ENCODE data around the gene KIFC3. TPM values are rescaled to one million over a fixed set of nuclear protein-coding genes. Genes with fewer than 3 reads are reported as not detected.

KIFC3 gene
- total and polyA plus RNA-seq, 2 of the 13 experiments (the other 11 are each of a cell fraction or from before 2014, with no cell fraction given) = 42.1 to 45.3 TPM

DNA sequence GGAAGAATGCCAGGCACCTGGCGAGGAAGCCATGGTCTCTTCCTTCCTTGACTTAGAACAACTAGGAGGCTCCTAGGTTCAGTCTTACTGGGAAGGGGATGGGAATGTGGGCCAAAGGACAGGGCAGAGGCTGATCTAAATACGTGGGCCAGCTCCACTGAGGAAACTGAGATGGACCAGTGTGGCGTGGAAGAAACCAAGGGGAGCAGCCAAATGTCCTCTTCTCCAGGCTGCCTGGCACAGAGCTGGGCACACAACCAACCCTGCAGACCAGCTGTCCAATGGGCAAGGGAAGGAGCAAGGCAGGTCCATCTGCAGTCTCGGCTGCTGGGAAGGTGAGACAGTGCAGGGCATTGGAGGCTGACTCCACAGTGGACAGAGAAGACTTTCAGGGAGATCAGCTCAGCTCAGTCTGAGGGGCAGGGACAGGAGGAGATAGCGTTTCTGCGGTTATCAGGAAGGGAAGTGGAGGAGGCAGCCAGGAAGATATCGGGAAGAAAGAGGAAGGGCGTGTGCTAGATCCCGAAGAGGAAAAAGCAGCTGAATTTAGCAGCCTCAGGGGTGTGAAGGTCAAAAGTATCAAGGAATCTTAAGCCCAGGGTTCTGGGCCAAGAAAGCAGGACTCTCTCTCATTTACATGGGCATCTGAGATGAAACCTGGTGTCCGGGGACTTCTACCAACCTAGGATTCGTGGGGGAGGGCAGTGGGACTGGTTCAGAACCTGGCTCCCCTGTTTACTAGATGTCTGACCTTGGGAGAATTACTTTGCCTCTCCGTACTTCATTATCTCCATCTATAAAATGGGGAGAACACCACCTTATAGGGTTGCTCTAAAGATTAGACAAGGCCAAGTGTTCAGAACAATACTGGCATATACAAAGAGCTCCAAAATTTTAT, 1.8 kb downstream of the KIFC3 start (continued):
- TF ChIP-seq ZNF629 (CRISPR knock-in tag; conservative IDR thresholded peaks at IDR 0.05) (peak; percentile 51; the same call in 1 of the 2 replicates), YY1 (IDR thresholded peaks at IDR 0.05; ENCODE audit: insufficient read depth, insufficient replicate concordance, low read depth, low read length) (no peak), THAP11 (CRISPR knock-in tag; IDR thresholded peaks at IDR 0.05) (no peak), HES4 (CRISPR knock-in tag; IDR thresholded peaks at IDR 0.05; ENCODE audit: borderline replicate concordance) (peak; percentile 34; the same call in 1 of the 2 replicates), MTA1 (CRISPR knock-in tag; IDR thresholded peaks at IDR 0.05; ENCODE audit: borderline replicate concordance) (peak; percentile 34; the same call in 1 of the 2 replicates)
- TF ChIP-seq, protein P1, sequence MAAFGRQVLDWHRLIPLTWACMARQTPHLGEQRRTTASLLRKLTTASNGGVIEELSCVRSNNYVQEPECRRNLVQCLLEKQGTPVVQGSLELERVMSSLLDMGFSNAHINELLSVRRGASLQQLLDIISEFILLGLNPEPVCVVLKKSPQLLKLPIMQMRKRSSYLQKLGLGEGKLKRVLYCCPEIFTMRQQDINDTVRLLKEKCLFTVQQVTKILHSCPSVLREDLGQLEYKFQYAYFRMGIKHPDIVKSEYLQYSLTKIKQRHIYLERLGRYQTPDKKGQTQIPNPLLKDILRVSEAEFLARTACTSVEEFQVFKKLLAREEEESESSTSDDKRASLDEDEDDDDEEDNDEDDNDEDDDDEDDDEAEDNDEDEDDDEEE (CRISPR knock-in tag; IDR thresholded peaks at IDR 0.05) = 0 out of 2 replicates have a peak, but pooled peaks have one; percentile 38

DNA sequence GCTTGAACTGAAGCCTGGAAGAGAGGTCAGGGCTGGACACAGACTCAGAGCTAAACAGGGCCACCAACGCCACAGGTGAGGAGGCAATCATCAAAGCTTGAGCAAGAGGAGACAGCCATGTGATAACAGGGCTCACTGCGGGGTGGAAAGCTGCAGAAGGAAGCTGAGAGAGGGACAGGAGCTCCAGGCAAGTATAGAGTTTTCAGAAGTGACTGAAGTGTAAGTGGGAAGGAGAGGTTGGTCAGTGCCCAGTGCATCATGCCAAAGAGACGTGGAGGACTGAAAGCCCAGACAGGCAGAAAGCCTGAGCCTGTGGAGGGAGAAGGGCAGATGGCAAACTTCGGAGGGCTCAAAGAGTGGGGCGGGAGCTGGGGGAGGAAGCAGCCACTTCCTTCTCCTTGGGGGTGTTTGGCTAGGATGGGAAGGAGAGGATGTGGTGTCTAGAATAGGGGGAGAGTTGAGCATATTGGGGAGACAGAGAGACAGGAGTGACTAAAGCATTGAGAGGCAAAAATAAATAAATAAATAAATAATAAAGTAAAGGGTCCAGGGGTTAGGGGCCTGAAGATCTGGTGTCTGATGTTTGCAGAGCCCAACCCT, 2.6 kb downstream of the KIFC3 start:
- DNase-seq (ENCODE audit: low spot score) = no peak
- Histone ChIP-seq H3K9me3 (ENCODE audit: low read length) (no peaks in the 10 kb centered on the region), H3K27me3 (ENCODE audit: control insufficient read depth in 1 of 2, insufficient read depth in 2 of 2, low read length in 2 of 2) (no peaks in the 10 kb centered on the region), H3K79me2 (ENCODE audit: insufficient read depth, low read length) (peaks cover 40% of the 10 kb centered on the region), H3K4me3 (replicated peaks in 1 of 3; ENCODE audit: insufficient read depth in 1 of 3, low read depth in 2 of 3, low read length in 3 of 3) (peak overlapping the region in 1 of 3 experiments; percentile 89; a peak in 2 of 6 replicates), H3K36me3 (replicated peaks in 1 of 2; ENCODE audit: control insufficient read depth in 1 of 2, insufficient read depth in 2 of 2, low read length in 2 of 2) (peaks cover 4 to 8% of the 10 kb centered on the region in 2 experiments; a peak in 4 of 5 replicates), H3K4me2 (ENCODE audit: low read depth, low read length) (peak overlapping the region; percentile 100), H2AFZ (ENCODE audit: low read length) (no peak overlapping the region), H3K27ac (ENCODE audit: extremely low read length, insufficient read depth, low read length) (peak overlapping the region; percentile 10), H4K20me1 (ENCODE audit: insufficient read depth, low read length) (no peaks in the 10 kb centered on the region; the same call in 1 of the 2 replicates), H3K9ac (ENCODE audit: insufficient read depth, low read depth, low read length) (no peak overlapping the region), H3K4me1 (ENCODE audit: insufficient read depth, low read length) (peaks cover 88% of the 10 kb centered on the region)
- WGBS (ENCODE audit: low lambda C conversion rate) = 66% methylated on average over 4 of the region's 5 CpGs
- ChIA-PET CTCF (ENCODE audit: low intra/inter-chr PET ratio, low total read pairs) (interaction anchor here (1.1 kb wide), 1 partner anchor 63 kb away, joined by 5 read pairs; no protein-coding TSS in a partner anchor), POLR2A (interaction anchor here (0.9 to 12.4 kb wide), 12 partner anchors 8 to 317 kb away, joined by 4 to 141 read pairs (median 9); partner anchors contain the start of gene KATNB1)
- ATAC-seq = no peak
- no TSS peak for BruUV-seq (replicated peaks)
- peak; percentile 39 for FAIRE-seq
- in situ Hi-C loops (cut with HindIII; ENCODE audit: extremely low pct_ligation_motif_present, low pct_unique_long_range_greater_than_20kb) (no loop called here), intact Hi-C loops (cut with micrococcal nuclease; ENCODE audit: unreplicated experiment) (loop anchor here (5.0 kb wide), 2 partner anchors 43 to 203 kb away; partner anchors contain the start of genes USB1 and ZNF319)
- TF ChIP-seq, protein P2, sequence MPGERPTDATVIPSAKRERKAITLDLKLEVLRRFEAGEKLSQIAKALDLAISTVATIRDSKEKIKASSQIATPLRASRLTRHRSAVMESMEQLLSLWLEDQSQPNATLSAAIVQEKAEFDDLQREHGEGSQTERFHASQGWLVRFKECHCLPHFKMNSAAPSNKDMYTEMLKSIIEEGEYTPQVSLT (CRISPR knock-in tag; IDR thresholded peaks at IDR 0.05; ENCODE audit: borderline replicate concordance, low read depth) = no peak
- TF ChIP-seq TCF12 (IDR thresholded peaks at IDR 0.05) (no peak), TCF12 (CRISPR knock-in tag; IDR thresholded peaks at IDR 0.05) (no peak), ZMYM3 (CRISPR knock-in tag; IDR thresholded peaks at IDR 0.05) (0 out of 2 replicates have a peak, but pooled peaks have one; percentile 48), ZNF749 (CRISPR knock-in tag; IDR thresholded peaks at IDR 0.05; ENCODE audit: borderline replicate concordance) (no peak), ZNF329 (CRISPR knock-in tag; IDR thresholded peaks at IDR 0.05; ENCODE audit: low read depth) (no peak), ZNF331 (CRISPR knock-in tag; IDR thresholded peaks at IDR 0.05) (no peak), PHF8 (CRISPR knock-in tag; IDR thresholded peaks at IDR 0.05) (0 out of 2 replicates have a peak, but pooled peaks have one; percentile 20), NFATC3 (CRISPR knock-in tag; IDR thresholded peaks at IDR 0.05) (no peak), NFKB2 (CRISPR knock-in tag; IDR thresholded peaks at IDR 0.05; ENCODE audit: borderline replicate concordance) (no peak), CEBPB (IDR thresholded peaks at IDR 0.05; ENCODE audit: borderline replicate concordance, low read depth, low read length) (peak; percentile 4; the same call in 1 of the 2 replicates), ZNF747 (CRISPR knock-in tag; IDR thresholded peaks at IDR 0.05; ENCODE audit: borderline replicate concordance) (no peak), ELF4 (CRISPR knock-in tag; IDR thresholded peaks at IDR 0.05; ENCODE audit: borderline replicate concordance) (no peak), ZNF382 (CRISPR knock-in tag; IDR thresholded peaks at IDR 0.05; ENCODE audit: borderline replicate concordance) (no peak), NPAS2 (CRISPR knock-in tag; IDR thresholded peaks at IDR 0.05; ENCODE audit: borderline replicate concordance) (no peak)

Data from HepG2 (cell line).